Muscle of leg (tissue), 11 donors: ENCODE results near the gene MB21D2. TPM values are rescaled to one million over a fixed set of nuclear protein-coding genes. Genes with fewer than 3 reads are reported as not detected.

Source experiments
- DNase-seq: peaks from one replicate; pipeline ENCODE4 v3.0.0; 2013
- H3K27ac ChIP-seq: one replicate; pipeline ENCODE4 v1.5.1; 2013; ENCODE audit warnings: mild to moderate bottlenecking, low read length, control low read depth
- H3K27me3 ChIP-seq: one replicate; pipeline ENCODE4 v1.6.1; 2013; ENCODE audit warnings: low read length; ENCODE audit not compliant: control insufficient read depth, insufficient read depth
- H3K36me3 ChIP-seq: one replicate; pipeline ENCODE4 v1.6.1; 2013; ENCODE audit warnings: low read length; ENCODE audit not compliant: control insufficient read depth, insufficient read depth
- H3K4me1 ChIP-seq: one replicate; pipeline ENCODE4 v1.6.1; 2013; ENCODE audit warnings: low read length; ENCODE audit not compliant: control insufficient read depth, insufficient read depth
- H3K4me3 ChIP-seq: one replicate; pipeline ENCODE4 v1.5.1; 2013; ENCODE audit warnings: low read length, control low read depth
- H3K9me3 ChIP-seq: replicated peaks from 2 replicates; pipeline ENCODE4 v1.6.1; 2013; ENCODE audit warnings: low read depth, low read length; ENCODE audit not compliant: control insufficient read depth
- WGBS: methylation state at CpG from one replicate; pipeline ENCODE4 v1.1.5; 2013; ENCODE audit warnings: missing lambda C conversion rate; ENCODE audit not compliant: insufficient coverage; 5-methylcytosine and 5-hydroxymethylcytosine counted together
- polyA plus RNA-seq, 8 donors: library from polyadenylated mRNA; unstranded; fragments of 120-200 nt; gene quantifications; one replicate each; pipeline versions ENCODE4 v1.2.1 to v1.2.3, GENCODE V29; 2013; ENCODE audit warnings: inconsistent platforms in 1 of 8, low replicate concordance in 1 of 8; ENCODE audit not compliant: insufficient read length in 8 of 8, insufficient read depth in 1 of 8
- total RNA-seq: library from RNA; stranded (reverse); fragments of 120-200 nt; gene quantifications from one replicate; pipeline ENCODE4 v1.2.4, GENCODE V29; 2013

Gene MB21D2
- total and polyA plus RNA-seq, 9 donors = 11.1 to 16.4 (median 15.8) TPM

- no peaks in the 10 kb centered on the region for H3K9me3 ChIP-seq
- H3K4me3 ChIP-seq = no peak overlapping the region
- no peaks in the 10 kb centered on the region for H3K27me3 ChIP-seq
- H3K27ac ChIP-seq = no peak overlapping the region
- peaks cover 3% of the 10 kb centered on the region for H3K4me1 ChIP-seq
- WGBS = 84% methylated on average over 3 of the region's 4 CpGs
- DNase-seq = no peak
- no peaks in the 10 kb centered on the region for H3K36me3 ChIP-seq
These were observed 100.2 kb downstream of the MB21D2 start for GRCh38 chr3:192817506-192817905.

GRCh38 chr3:192817053-192817452 is 100.6 kb downstream of the MB21D2 start:
- peaks cover 3% of the 10 kb centered on the region for H3K4me1 ChIP-seq
- no peak overlapping the region for H3K27ac ChIP-seq
- no peak for DNase-seq
- no peaks in the 10 kb centered on the region for H3K27me3 ChIP-seq
- WGBS = no CpG with 5 or more reads among the region's 1 CpG
- no peak overlapping the region for H3K4me3 ChIP-seq
- no peaks in the 10 kb centered on the region for H3K9me3 ChIP-seq
- no peaks in the 10 kb centered on the region for H3K36me3 ChIP-seq

DNA sequence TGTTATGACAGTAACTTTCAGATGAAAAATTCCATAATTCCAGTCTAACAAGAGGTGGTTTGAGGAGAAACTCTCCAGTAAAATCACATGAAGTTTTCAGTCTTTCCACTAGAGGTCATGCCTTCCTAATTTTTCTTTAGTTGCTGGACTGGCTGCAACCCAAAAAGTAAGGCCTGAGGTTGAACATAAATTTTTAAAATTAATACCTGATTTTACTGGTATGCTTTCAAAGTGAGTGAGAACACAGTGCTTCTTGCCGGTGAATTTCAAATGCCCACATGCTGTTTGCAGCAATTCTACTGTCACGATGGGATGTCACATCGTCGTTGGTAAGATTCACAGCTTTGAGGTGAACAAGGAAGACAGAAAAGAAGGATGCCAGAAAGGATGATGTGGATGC is 101.3 kb downstream of the MB21D2 start:
- no peaks in the 10 kb centered on the region for H3K9me3 ChIP-seq
- H3K4me3 ChIP-seq = no peak overlapping the region
- 63% methylated on average over 4 of the region's 4 CpGs for WGBS
- no peaks in the 10 kb centered on the region for H3K27me3 ChIP-seq
- no peaks in the 10 kb centered on the region for H3K36me3 ChIP-seq
- DNase-seq = peak; percentile 78
- H3K27ac ChIP-seq = no peak overlapping the region
- H3K4me1 ChIP-seq = peaks cover 3% of the 10 kb centered on the region

DNA sequence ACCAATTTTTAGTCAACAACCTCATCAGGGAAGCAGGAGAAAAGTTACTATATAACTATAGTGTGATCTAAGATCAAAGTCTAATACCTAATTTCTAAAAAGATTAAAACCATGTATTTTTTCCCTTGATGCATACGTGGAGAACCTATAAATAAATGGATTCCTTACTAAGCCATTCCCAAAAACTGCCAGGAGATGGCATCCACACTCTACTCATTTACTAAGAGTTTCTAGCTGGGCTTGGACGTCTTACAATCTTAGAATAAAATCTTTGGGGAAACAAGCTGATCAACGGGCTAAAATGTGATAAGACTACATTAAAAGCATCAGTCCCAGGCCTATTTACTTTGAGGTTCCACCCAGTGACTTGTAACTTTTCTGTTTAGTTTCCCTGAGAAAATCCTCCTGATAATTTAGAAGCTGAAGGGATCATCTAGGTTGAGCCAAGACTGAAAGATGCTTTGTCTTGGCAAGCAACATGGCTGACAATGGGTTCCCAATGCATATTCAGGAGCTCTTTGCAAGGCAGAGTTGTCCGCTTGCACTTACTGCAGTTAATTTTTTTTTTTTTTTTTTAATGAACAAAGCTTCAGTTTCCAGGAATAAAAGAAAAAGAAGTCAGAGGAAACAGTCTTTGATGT is 104.8 kb downstream of the MB21D2 start:
- no peaks in the 10 kb centered on the region for H3K4me1 ChIP-seq
- H3K27ac ChIP-seq = no peak overlapping the region
- no peaks in the 10 kb centered on the region for H3K36me3 ChIP-seq
- H3K4me3 ChIP-seq = no peak overlapping the region
- DNase-seq = peak; percentile 77
- H3K27me3 ChIP-seq = no peaks in the 10 kb centered on the region
- H3K9me3 ChIP-seq = no peaks in the 10 kb centered on the region
- WGBS = no CpG with 5 or more reads among the region's 4 CpGs

DNA sequence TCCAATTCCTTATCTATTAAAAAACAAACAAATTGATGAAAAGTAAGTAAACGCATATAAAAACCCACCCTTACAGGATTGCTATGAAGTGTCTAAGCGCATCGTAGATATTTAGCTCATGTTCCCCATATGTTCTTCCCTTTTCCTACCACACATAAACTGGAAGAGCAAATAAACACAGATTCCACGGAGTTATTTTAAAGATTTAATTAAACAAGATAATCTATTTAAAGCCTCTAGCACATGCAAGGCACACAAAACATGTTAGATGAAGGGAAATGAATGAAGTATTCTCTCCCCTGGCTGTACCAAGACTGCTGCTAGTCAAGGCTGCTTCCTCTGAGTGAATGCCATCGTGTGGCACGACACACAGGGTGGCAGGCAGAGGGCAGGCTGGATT is 111.9 kb downstream of the MB21D2 start:
- Histone ChIP-seq H3K27me3 (no peaks in the 10 kb centered on the region), H3K4me3 (no peak overlapping the region)
- WGBS = no CpG with 5 or more reads among the region's 6 CpGs

DNA sequence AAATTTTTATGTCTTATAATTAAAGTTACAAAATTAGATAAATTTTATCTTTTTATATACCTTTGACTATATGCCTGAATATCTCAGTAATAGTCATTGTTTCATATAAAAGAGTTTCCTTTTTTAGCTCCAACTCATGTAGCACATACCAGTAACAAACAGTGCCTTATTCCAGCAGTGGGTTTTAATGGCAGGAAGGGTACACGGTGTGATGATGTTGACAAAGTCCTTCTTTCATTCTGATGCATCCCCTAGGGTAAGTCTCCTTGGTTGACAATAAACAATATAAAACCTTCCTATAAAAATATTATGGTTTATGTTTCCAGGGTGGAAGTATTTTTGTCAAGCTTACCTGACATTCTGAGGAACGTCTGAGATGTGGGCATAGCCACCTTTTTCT is 113.2 kb downstream of the MB21D2 start:
- DNase-seq = no peak
- Histone ChIP-seq H3K36me3 (no peaks in the 10 kb centered on the region), H3K27ac (no peak overlapping the region), H3K4me1 (no peaks in the 10 kb centered on the region), H3K9me3 (no peaks in the 10 kb centered on the region), H3K27me3 (no peaks in the 10 kb centered on the region), H3K4me3 (no peak overlapping the region)
- WGBS = 71% methylated on average over 1 of the region's 2 CpGs

More for the DNA sequence above, 111.9 kb downstream of the MB21D2 start:
- Histone ChIP-seq H3K27ac (no peak overlapping the region), H3K9me3 (no peaks in the 10 kb centered on the region), H3K4me1 (no peaks in the 10 kb centered on the region), H3K36me3 (no peaks in the 10 kb centered on the region)
- DNase-seq = no peak

DNA sequence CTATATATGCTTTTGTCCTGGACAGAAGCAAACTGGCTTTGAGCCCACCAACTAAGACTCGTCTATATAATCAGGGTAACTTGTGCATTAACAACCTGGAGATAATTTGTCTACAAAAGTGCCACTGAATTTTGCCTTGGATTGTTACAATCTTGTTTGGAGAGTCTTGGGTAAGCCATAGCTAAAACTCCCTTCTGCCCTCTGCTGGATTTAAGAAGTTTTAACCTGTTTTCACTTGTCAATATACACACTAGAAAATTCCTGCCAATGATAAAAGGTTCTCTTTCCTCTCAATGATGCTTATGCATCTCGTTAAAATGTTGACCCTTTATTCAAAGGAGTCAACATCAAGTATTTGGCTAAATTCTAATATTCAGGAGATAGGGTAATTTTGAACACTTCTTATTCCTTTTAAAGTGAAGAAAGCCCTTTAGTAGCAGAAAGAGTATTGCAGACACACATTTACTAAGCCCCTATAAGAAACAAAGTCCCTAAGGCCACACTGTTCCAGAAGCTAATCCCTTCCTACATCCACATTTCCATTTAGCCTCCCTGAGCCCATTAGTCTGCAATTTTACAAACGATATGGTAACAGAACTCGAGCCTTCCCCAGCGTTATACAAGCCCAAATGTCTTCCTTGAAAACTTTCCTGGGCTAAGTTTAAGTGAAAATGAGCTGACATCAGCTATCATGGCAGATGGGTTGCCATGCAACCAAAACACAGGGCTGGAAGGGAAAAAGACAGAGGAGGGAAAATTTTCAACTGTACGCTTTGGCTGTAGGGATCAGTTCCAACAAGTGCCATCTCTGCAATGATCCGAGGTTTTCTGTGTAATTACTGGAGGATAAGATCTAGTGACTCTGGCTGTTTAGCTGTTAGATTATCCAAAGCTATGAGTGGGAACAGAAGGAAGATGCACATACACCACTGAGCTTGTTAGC is 114.4 kb downstream of the MB21D2 start:
- Histone ChIP-seq H3K4me1 (no peaks in the 10 kb centered on the region), H3K36me3 (peaks cover 7% of the 10 kb centered on the region), H3K9me3 (no peaks in the 10 kb centered on the region), H3K27me3 (no peaks in the 10 kb centered on the region), H3K4me3 (no peak overlapping the region), H3K27ac (no peak overlapping the region)
- 31% methylated on average over 2 of the region's 7 CpGs for WGBS
- peak; percentile 62 for DNase-seq

DNA sequence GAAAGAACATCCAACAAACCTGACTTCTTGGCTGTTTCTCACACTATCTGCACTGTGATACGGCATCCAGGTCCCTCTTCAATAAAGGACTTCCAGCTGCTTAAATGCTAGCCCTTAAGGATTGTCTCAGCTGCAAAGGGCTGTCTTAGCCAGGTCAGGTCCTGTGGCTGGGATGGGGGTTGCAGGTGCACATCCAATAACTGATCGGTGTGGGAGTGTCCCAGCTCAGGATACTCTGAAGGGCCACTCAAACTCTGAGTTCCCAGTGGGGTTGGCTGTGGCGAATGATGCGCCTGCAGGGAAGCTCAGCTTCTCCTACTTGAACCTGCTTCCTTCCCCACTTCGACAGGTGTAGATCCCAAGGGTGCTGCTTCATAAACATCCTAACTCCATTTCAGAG is 115.7 kb downstream of the MB21D2 start:
- no peak for DNase-seq
- Histone ChIP-seq H3K36me3 (peaks cover 7% of the 10 kb centered on the region), H3K4me3 (no peak overlapping the region), H3K9me3 (no peaks in the 10 kb centered on the region), H3K27ac (no peak overlapping the region), H3K27me3 (no peaks in the 10 kb centered on the region), H3K4me1 (no peaks in the 10 kb centered on the region)
- 85% methylated on average over 5 of the region's 5 CpGs for WGBS

DNA sequence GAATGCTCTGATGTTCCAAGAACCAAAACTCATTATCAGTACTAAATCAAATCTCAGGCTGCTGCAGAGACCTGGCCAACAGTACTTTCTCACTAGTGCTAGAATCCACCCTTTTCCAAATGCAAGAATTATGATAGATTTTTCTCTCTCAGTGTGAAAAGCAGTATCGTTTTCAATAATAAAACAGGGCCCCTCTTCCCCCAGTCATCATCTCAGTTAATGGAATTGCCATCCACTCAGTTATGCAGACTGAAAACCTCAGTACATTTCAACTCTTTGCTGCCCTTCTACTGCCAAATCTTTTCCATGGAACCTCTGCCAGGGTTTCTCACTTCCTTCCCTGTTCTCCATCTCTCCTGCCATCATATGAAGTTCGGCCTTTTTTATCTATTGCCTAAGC is 117.9 kb downstream of the MB21D2 start:
- WGBS = 68% methylated on average over 2 of the region's 2 CpGs
- peak; percentile 61 for DNase-seq
- H3K4me1 ChIP-seq = no peaks in the 10 kb centered on the region
- H3K27ac ChIP-seq = no peak overlapping the region
- no peak overlapping the region for H3K4me3 ChIP-seq
- H3K36me3 ChIP-seq = peaks cover 9% of the 10 kb centered on the region
- no peaks in the 10 kb centered on the region for H3K9me3 ChIP-seq
- H3K27me3 ChIP-seq = no peaks in the 10 kb centered on the region

DNA sequence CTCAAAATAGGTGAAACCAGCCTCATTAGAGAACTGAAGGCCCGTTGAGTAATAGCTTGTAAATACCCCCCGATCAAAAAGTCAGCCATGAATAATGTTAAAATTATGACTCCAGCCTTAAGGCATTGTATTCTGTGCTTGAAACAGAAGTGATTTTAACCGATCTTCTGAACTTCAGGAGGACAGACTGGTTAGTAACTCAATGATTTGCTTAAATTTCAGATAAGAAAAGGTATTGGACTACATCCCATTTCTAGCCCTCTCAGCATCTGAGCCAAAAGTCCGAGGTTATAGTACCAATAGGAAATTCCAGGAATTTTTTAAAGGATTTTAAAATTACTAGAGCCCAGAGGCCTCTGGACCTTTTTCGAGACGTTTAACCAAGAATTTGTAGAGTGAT is 122.6 kb downstream of the MB21D2 start:
- Histone ChIP-seq H3K4me1 (no peaks in the 10 kb centered on the region), H3K4me3 (no peak overlapping the region), H3K27ac (no peak overlapping the region), H3K36me3 (peaks cover 9% of the 10 kb centered on the region), H3K9me3 (no peaks in the 10 kb centered on the region), H3K27me3 (no peaks in the 10 kb centered on the region)
- DNase-seq = no peak
- WGBS = no CpG with 5 or more reads among the region's 6 CpGs
